ENCODE measurements around the gene FCHO2.
A peak's percentile ranks its signal among the peaks of the same experiment; 100 is the strongest.
"Not testable (repeated sequence)": the region's sequence is repeated elsewhere in the genome, so short reads cannot be mapped to it uniquely, and the experiment has no call there.

Gene FCHO2, protein sequence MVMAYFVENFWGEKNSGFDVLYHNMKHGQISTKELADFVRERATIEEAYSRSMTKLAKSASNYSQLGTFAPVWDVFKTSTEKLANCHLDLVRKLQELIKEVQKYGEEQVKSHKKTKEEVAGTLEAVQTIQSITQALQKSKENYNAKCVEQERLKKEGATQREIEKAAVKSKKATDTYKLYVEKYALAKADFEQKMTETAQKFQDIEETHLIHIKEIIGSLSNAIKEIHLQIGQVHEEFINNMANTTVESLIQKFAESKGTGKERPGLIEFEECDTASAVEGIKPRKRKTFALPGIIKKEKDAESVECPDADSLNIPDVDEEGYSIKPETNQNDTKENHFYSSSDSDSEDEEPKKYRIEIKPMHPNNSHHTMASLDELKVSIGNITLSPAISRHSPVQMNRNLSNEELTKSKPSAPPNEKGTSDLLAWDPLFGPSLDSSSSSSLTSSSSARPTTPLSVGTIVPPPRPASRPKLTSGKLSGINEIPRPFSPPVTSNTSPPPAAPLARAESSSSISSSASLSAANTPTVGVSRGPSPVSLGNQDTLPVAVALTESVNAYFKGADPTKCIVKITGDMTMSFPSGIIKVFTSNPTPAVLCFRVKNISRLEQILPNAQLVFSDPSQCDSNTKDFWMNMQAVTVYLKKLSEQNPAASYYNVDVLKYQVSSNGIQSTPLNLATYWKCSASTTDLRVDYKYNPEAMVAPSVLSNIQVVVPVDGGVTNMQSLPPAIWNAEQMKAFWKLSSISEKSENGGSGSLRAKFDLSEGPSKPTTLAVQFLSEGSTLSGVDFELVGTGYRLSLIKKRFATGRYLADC

DNA sequence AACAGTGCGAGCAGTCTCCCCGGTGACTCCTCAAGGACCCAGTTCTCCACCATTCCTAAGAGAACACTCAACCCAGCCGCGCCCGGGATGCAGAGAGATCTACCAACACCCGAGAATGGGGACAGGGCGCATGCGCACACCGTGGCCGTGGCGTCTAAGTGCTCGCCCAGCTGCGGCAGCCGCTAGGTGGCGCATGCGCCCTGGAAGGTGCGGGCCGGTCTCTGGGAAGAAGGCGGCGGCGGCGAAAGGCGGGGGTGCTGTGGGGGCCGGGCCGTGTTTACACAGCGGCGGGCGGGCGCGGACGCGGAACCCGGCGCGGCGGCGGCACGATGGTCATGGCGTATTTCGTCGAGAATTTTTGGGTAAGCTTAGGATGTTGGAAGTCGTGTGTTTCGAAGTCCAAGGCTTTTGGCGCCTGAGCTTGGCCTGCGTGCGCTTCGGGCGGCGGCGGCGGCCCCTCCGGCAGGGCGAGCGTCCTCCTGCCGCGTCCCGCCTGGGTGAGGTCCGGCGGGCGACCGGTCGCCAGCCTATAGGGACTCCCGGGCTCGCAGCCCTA, at the start of gene FCHO2:
FCHO2 (plus strand) TSS at position 274 of the 556 bp plus-strand sequence; CDS start at position 330, 56 bp downstream.
- peak within 1 kb of the TSS; percentile 73 for H3K4me3 ChIP-seq (ENCODE audit: low read depth, low read length)

DNA sequence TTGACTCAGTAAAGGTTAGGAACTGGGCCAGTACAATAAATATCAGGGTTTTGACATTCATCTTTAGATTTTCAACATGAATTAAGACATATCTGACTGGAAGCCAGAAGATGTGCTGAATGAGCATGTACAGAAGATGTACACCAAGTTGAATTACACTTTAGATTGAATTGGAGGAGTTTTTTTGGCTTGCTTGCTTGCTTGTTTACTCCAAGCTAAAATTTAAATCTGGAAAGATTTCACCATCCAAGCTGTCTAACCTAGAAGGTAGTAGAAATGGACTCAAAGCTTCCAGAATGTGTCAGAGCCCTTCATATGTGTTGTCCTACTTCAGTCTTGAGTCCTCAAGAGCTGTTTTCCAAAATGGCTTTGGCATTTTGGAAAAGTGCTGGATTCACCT, 49.0 kb upstream of the FCHO2 start:
- no peak for DNase-seq (ENCODE audit: low read depth)
- H3K4me3 ChIP-seq (ENCODE audit: low read depth, low read length) = no peak overlapping the region

More for the DNA sequence above, at the start of gene FCHO2:
- DNase-seq (ENCODE audit: low read depth) = peak; percentile 80

DNA sequence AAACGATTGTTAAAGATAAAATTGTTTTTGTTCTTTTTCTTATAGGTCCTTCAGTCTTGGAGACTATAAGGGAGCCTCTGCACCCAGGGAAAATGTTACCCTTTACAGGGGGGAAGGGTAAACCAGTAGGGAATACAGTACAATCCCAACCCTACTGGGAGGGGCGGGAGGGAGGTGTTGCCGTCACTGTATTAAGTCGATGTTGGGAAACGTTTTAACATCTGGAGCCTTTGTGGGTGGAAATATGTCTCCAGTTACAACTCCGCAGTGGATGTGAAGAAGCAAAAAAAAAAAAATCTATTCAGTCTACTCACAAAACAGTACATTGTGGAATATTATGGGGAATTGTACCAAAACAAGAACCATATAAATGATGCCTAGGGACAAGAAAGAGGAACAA, 47.2 kb upstream of the FCHO2 start:
- no peak overlapping the region for H3K4me3 ChIP-seq (ENCODE audit: low read depth, low read length)
- peak; percentile 28 for DNase-seq (ENCODE audit: low read depth)

DNA sequence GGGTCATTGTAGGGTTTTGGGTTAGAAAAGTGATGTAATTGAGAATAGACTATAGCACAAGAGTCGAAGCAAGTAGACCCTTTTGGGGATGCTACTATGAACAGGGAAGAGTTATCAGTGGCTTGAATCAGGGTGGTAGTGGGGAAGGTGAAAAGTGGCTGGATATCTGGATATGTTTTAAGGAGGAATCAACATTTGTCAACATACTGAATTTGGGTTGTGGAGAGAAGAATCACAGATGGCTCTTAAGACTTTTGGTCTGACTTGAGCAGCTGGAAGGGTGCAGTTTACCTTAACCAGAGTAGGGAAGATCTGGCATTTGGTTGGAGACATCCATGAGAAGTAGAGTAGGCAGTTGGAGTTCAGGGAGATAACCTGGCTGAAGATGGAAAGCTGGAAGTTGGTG, 38.5 kb upstream of the FCHO2 start:
- DNase-seq (ENCODE audit: low read depth) = no peak
- no peak overlapping the region for H3K4me3 ChIP-seq (ENCODE audit: low read depth, low read length)

DNA sequence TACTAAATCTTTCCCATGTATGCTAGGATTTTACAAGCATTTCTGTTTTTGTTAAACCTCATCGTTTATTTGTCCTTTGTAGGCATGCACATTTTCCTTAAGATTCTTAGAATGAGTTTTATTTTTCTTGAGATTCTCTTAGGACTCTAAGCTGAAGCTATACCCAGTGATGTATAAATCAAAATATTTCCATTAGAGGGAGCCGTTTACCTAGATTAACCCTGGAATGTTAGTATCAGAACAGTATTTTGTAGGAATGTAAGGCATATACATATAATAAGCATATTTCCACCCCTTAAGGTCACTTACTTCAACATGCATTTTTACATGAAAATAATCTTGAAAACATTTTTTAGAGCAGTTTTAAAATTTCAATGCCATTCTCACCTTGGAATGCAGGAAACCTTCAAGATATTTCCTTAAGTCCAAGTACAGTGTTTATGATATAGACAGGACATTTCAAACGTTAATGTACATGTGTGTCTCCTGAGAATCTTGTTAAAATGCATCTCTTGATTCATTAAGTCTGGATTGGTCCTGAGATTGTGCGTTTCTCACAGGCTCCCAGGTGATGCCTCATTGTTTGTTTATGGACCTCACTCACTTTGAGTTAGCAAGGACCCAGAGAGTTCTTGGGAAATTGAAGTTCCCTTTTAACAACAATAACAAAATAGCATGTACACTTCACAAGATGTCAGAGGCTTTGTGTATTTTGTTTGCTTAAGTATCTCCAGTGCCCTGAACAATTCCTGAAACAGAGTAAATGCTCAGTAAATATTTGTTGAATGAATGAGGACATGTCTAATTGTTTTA, 34.9 kb upstream of the FCHO2 start:
- no peak for DNase-seq (ENCODE audit: low read depth)
- no peak overlapping the region for H3K4me3 ChIP-seq (ENCODE audit: low read depth, low read length)

DNA sequence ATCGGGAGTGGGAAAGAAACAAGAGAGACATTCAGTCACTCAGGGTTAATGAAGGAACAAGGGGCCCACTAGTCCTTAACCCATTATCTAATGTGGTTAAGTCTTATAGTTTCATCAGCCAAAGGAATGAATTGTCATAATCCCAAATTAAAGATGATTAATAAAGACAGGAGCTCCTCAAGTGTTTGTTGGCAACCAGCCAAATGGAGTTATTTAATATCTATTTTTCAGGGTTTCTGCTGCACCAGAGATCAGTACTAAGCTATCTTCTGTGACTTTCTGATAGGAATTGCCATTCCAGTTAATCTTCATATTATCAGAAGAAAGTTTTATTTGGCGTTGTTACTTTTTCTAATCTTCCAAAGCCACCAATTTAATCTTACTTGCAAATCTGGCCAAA, 34.0 kb upstream of the FCHO2 start:
- no peak for DNase-seq (ENCODE audit: low read depth)
- no peak overlapping the region for H3K4me3 ChIP-seq (ENCODE audit: low read depth, low read length)

DNA sequence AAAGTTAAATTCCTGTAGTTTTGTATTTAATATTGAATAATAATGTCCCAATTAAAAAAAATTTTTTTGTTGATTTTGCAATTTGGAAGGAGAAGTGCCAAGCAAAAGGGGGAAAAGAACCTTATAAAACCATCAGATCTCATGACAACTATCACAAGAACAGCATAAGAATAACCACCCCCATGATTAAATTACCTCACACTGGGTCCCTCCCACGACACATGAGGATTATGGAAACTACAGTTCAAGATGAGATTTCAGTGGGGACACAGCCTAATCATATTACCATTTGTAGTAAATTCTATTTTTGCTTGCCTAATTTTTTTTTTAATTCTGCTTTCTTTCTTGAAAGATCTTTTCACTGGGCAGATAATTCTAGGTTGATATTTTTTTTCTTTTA, 33.4 kb upstream of the FCHO2 start:
- no peak overlapping the region for H3K4me3 ChIP-seq (ENCODE audit: low read depth, low read length)
- no peak for DNase-seq (ENCODE audit: low read depth)

DNA sequence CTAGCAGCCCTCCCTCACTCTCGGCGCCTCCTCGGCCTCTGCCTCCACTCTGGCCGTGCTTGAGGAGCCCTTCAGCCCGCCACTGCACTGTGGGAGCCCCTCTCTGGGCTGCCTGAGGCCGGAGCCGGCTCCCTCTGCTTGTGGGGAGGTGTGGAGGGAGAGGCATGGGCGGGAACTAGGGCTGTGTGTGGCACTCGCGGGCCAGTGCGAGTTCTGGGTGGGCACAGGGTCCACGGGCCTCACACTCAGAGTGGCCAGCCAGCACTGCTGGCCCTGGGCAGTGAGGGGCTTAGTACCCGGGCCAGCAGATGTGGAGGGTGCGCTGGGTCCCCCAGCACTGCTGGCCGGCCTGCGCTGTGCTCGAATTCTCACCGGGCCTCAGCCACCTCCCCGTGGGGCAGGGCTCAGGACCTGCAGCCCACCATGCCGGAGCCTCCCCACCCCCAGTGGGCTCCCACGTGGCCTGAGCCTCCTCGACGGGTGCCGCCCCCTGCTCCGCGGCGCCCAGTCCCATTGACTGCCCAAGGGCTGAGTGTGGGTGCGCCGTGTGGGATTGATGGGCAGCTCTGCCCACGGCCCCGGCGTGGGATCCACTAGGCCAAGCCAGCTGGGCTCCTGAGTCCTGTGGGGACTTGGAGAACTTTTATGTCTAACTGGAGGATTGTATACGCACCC, 30.4 kb upstream of the FCHO2 start:
- DNase-seq (ENCODE audit: low read depth) = no peak

DNA sequence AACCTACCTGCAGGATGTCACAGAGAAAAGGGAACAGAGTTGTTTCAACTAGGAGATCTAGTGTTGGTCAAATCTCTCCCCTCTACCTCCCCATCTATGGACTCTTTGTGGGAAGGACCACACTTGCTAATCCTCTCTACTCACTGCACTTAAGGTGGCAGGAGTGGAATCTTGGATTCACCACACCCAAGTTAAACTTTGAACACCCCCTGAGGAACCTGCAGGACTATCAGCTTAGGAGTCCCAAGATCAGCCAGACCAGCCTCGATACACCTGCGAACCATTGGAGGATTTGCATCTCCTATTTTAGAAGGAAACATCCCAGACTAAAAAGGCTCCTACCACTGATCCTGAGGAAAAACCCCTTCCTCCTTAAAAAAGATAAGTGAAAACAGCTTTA, 23.2 kb upstream of the FCHO2 start:
- H3K4me3 ChIP-seq (ENCODE audit: low read depth, low read length); DNase-seq (ENCODE audit: low read depth): not testable (repeated sequence)

More for the DNA sequence above, 30.4 kb upstream of the FCHO2 start:
- H3K4me3 ChIP-seq (ENCODE audit: low read depth, low read length) = no peak overlapping the region

DNA sequence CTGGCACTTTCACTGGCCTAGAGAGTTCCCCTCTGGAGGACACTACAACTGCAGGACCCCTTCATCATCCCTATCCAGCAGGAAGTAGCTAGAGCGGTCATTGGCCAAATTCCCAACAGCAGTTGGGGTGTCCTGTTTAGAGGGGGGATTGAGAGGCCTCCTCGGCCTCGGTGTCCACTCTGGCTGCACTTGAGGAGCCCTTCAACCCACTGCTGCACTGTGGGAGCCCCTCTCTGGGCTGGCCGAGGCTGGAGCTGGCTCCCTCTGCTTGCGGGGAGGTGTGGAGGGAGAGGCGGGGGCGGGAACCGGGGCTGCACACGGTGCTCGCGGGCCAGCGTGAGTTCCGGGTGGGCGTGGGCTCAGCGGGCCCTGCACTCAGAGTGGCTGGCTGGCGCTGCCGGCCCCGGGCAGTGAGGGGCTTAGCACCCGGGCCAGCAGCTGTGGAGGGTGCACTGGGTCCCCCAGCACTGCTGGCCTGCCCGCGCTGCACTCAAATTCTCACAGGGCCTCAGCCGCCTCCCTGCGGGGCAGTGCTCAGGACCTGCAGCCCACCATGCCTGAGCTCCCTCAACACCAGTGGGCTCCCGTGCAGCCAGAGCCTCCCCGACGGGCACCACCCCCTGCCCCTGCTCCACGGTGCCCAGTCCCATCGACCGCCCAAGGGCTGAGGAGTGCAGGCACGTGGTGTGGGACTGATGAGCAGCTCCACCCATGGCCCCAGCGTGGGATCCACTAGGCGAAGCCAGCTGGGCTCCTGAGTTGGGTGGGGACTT, 20.7 kb upstream of the FCHO2 start:
- H3K4me3 ChIP-seq (ENCODE audit: low read depth, low read length); DNase-seq (ENCODE audit: low read depth): not testable (repeated sequence)

DNA sequence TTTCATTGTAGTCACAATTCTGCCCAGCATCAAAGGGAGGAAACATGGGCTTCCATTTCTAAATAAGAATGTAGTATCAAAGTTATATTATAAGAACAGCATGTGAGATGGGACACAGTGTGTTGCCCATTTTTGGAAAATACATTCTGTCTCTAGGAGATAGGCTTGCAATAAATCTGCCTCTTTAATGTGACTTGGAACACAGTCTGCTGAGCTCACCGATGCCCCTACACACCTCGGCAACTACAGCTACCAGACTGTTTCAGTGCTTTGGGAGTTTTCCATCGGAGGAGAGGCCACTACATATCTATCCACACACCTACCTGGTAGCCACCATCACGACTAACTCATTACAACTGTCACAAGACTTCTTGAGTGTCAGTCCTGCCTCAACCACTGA, 18.9 kb upstream of the FCHO2 start:
- no peak overlapping the region for H3K4me3 ChIP-seq (ENCODE audit: low read depth, low read length)
- no peak for DNase-seq (ENCODE audit: low read depth)

DNA sequence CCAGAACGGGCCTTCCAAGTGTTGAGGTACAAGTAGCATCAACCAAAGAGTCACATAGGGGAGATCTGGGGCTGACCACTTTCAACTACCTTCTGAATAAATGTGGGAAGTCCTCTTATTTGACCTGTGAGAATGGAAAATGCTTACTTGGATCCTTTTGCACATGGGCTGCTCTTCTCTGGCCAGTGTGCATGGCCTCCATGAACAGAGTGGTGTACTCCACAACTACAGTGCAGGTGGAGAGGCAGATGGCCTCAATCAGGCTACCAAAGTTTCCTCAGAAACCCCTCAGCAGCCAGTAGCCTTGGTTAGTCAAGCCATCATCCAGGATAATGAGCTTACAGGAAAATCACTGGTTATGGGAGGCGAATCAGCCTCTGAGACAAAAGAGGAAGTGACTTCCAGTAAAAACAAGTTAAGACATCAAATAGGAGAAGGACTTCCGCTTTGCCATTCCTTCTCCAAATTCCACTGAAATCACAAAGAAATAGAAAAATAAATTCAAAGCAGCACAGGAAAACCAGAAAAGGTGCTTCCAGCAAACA, 18.3 kb upstream of the FCHO2 start:
- H3K4me3 ChIP-seq (ENCODE audit: low read depth, low read length) = no peak overlapping the region
- DNase-seq (ENCODE audit: low read depth) = no peak

DNA sequence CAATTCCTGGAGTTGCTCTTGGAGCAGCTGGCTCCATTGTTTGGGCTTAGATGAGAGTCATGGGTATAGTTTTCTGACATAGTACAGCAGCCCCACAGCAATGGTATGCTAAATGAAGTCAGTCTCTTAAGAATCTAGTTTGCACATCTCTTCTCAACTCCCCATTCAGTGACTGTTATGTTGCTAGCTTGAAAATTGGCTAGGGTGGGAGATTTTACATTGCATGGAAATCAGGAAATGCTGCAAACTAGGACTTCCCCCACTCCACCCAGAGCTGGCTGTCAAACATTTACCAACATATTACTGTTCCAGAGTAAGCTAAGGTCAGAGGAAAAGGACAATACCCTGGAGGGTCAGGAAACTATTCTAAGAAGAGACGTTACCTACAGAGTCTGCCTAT, 17.6 kb upstream of the FCHO2 start:
- DNase-seq (ENCODE audit: low read depth) = no peak
- no peak overlapping the region for H3K4me3 ChIP-seq (ENCODE audit: low read depth, low read length)

DNA sequence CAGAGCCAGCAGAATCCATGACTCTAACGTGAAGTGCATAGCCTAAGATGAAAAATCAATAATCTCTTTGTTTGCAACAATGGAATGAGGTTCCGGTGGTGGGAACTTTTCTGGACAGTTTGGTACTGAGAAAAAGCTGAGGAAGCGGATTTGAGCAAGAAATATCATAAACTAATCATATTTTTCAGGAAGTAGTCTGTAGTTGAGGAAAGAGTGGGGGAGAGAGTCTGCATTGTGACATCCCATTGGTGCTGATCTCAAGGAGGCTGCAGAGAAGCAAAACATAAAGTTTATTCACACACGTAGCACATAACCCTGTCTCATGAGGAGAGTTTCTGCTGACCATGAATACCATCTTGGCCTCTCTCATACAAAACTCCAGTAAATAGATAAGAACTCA, 15.8 kb upstream of the FCHO2 start:
- H3K4me3 ChIP-seq (ENCODE audit: low read depth, low read length) = no peak overlapping the region
- no peak for DNase-seq (ENCODE audit: low read depth)

DNA sequence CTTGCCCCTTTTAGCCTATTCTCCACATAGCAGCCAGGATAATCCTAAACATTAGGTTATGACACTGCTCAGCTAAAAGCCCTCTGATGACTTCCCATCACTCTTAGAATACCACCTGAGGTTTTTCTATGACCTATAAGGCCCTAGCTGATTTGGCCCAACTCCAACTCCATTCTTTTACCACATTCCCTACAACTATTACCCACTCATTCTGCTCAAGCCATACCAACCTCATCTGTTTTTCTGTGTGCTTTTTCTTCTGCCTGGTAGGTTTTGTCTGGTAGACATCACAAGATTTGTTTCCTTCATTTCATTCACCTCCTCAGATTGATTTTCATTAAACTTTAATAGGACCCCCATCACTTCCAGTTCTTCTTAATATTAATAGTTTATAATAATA, 12.5 kb upstream of the FCHO2 start:
- no peak for DNase-seq (ENCODE audit: low read depth)
- no peak overlapping the region for H3K4me3 ChIP-seq (ENCODE audit: low read depth, low read length)

DNA sequence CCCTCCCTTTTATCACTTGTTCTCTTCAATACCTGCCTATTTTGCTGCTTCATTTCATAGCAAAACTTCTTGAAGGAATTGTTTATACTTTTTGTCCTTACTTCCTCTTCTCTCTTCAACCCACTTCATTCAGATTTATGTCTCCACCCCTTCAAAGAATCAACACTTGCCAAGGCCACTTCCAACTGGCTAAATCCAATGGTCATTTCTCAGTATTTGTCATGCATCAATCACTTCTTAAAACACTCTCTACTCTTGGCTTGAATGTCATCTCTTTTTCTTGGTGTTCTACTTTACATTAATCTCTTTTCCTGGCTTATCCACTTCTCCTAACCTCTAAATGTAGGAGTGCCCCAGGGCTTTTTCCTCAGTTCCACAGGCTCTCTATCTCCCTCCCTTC, 8.3 kb upstream of the FCHO2 start:
- H3K4me3 ChIP-seq (ENCODE audit: low read depth, low read length) = no peak overlapping the region
- no peak for DNase-seq (ENCODE audit: low read depth)

DNA sequence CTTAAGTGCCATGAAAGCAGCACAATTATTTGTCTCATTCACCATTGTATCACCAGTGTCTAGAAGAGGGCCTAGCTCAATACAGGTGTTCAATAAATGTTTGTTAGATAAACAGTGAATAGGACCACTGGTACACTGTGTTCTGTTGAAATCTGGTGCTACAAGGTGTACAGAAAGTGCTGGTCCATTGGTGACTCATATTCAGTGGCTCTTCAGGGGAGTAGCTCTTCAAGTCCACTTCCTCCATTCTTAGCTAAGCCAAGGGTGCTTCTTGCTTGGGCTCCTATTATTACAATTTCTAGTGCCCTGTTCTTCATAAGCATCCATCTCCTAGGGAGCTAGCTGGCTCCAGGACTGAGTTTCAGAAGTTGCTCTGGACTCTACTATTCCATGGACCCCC, 6.4 kb upstream of the FCHO2 start:
- no peak overlapping the region for H3K4me3 ChIP-seq (ENCODE audit: low read depth, low read length)
- DNase-seq (ENCODE audit: low read depth) = no peak

All from skeletal muscle cell (primary cell).